Adrenal gland (tissue), 5 donors: ENCODE data around the gene MED20.

Source experiments
- CTCF ChIP-seq, 6 experiments: fragments of 450-650 bp in 4 of 6; fragments of 200-600 bp in 2 of 6; sonication (generic) in 1 of 6; IDR thresholded peaks; 1 replicate in 5 of 6; 2 replicates in 1 of 6; pipeline versions ENCODE4 v1.5.1 to v1.8.0; 2016 to 2021; ENCODE audit warnings: antibody characterized with exemption in 6 of 6, mild to moderate bottlenecking in 2 of 6, moderate library complexity in 1 of 6
- POLR2A ChIP-seq, 2 donors: fragments of 450-650 bp; IDR thresholded peaks; one replicate each; pipeline ENCODE4 v1.6.1; 2017; ENCODE audit warnings: antibody characterized with exemption in 2 of 2, mild to moderate bottlenecking in 2 of 2, moderate library complexity in 1 of 2
- donor health status: DM: no; HTN: no; CAD: no.

GRCh38 chr6:41941280-41942066 lies 20.5 kb upstream of the MED20 start, which contains the start of gene CCND3:
- TF ChIP-seq POLR2A (IDR thresholded peaks at IDR 0.05) (peak; percentile 62 to 73), CTCF (IDR thresholded peaks at IDR 0.05) (peak in 1 of 6 experiments; percentile 1)
